Stimulated activated CD4-positive, alpha-beta T cell treated with anti-CD3 and anti-CD28 coated beads, Interleukin-12 subunit alpha, Interleukin-12 subunit beta, amount 100 ng/mL, for 4 hours (primary cell): Measurements from ENCODE around the gene MRPS24.
A peak's percentile ranks its signal among the peaks of the same experiment; 100 is the strongest.

Experiments
- DNase-seq: peaks from one replicate; pipeline ENCODE4 v3.0.0-alpha.2; 2020

The MRPS24 gene

GRCh38 chr7:43876976-43877745 is 7.8 kb upstream of the MRPS24 start:
- DNase-seq, result no peak

- no peak for DNase-seq
These were observed 6.9 kb upstream of the MRPS24 start for GRCh38 chr7:43876241-43876640.

GRCh38 chr7:43873300-43873699 is 4.0 kb upstream of the MRPS24 start:
- DNase-seq, result no peak

- DNase-seq, result no peak
These were observed 3.2 kb upstream of the MRPS24 start for GRCh38 chr7:43872406-43873110.

- DNase-seq, result no peak
These were observed 1.7 kb upstream of the MRPS24 start for GRCh38 chr7:43871064-43871463.

- no peak for DNase-seq
These were observed 999 bp upstream of the MRPS24 start for GRCh38 chr7:43870316-43870715.

GRCh38 chr7:43869867-43870240 is 537 bp upstream of the MRPS24 start:
- DNase-seq, result no peak

- DNase-seq, result no peak
These were observed 674 bp downstream of the MRPS24 start for GRCh38 chr7:43868681-43869005.

GRCh38 chr7:43868181-43868580 is 1.1 kb downstream of the MRPS24 start:
- no peak for DNase-seq

- no peak for DNase-seq
These were observed 4.0 kb downstream of the MRPS24 start for GRCh38 chr7:43865277-43865676.

GRCh38 chr7:43864126-43864525 is 5.2 kb downstream of the MRPS24 start:
- no peak for DNase-seq

- DNase-seq, result no peak
These were observed 12.3 kb downstream of the MRPS24 start for GRCh38 chr7:43856996-43857395.

GRCh38 chr7:43856316-43856715 is 13.0 kb downstream of the MRPS24 start:
- no peak for DNase-seq

GRCh38 chr7:43855176-43855575 is 14.1 kb downstream of the MRPS24 start:
- DNase-seq, result no peak

- no peak for DNase-seq
These were observed 17.5 kb downstream of the MRPS24 start for GRCh38 chr7:43851805-43852204.

GRCh38 chr7:43850348-43851116 is 18.8 kb downstream of the MRPS24 start:
- no peak for DNase-seq

GRCh38 chr7:43849047-43849446 is 20.3 kb downstream of the MRPS24 start:
- no peak for DNase-seq

- DNase-seq, result no peak
These were observed 21.8 kb downstream of the MRPS24 start for GRCh38 chr7:43847496-43847895.

GRCh38 chr7:43844662-43845061 is 24.7 kb downstream of the MRPS24 start:
- no peak for DNase-seq

GRCh38 chr7:43844257-43844656 is 25.1 kb downstream of the MRPS24 start:
- no peak for DNase-seq

GRCh38 chr7:43843296-43843695 is 26.0 kb downstream of the MRPS24 start:
- no peak for DNase-seq

GRCh38 chr7:43838201-43838658 is 31.1 kb downstream of the MRPS24 start:
- no peak for DNase-seq

GRCh38 chr7:43834463-43835251 is 34.7 kb downstream of the MRPS24 start:
- peak; percentile 15 for DNase-seq
